ENCODE data around the gene IL17RC.

IL17RC gene

DNA sequence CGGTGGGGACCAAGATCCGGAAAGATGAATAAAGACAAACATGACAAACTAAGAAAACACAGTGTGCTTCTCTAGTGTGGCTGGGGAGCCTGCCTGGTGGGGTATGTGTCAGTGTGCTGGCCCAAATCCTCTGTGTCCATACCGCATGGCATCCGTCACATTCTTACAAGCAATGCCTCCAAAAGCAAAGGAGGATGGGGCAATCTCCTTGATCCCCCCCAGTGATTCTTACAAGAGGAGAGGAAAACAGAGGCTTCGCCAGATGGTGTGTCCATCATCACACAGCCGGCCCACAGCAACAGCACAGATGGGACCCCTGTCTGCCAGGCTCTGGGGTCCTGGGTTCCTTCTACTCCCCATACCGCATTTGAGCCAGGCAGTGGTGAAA, 558 bp upstream of the IL17RC start:
- no peak for TF ChIP-seq EZH2 (IDR thresholded peaks at IDR 0.05; ENCODE audit: borderline replicate concordance, low read depth, low read length, severe bottlenecking)
- TF ChIP-seq, protein P1, sequence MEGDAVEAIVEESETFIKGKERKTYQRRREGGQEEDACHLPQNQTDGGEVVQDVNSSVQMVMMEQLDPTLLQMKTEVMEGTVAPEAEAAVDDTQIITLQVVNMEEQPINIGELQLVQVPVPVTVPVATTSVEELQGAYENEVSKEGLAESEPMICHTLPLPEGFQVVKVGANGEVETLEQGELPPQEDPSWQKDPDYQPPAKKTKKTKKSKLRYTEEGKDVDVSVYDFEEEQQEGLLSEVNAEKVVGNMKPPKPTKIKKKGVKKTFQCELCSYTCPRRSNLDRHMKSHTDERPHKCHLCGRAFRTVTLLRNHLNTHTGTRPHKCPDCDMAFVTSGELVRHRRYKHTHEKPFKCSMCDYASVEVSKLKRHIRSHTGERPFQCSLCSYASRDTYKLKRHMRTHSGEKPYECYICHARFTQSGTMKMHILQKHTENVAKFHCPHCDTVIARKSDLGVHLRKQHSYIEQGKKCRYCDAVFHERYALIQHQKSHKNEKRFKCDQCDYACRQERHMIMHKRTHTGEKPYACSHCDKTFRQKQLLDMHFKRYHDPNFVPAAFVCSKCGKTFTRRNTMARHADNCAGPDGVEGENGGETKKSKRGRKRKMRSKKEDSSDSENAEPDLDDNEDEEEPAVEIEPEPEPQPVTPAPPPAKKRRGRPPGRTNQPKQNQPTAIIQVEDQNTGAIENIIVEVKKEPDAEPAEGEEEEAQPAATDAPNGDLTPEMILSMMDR (IDR thresholded peaks at IDR 0.05; ENCODE audit: borderline replicate concordance, extremely low read depth, low read length, poor library complexity, severe bottlenecking) = no peak
- peaks cover 6% of the 10 kb centered on the region for H3K27me3 ChIP-seq (ENCODE audit: insufficient read depth, low read length, poor library complexity)
- H3K4me3 ChIP-seq (ENCODE audit: low read depth in 1 of 2, low read length in 2 of 2) = peak overlapping the region in 1 of 2 experiments; percentile 50; a peak in 2 of 4 replicates
- no peaks in the 10 kb centered on the region for H3K9me3 ChIP-seq (ENCODE audit: insufficient read depth, low read length, severe bottlenecking)
- H4K20me1 ChIP-seq (ENCODE audit: insufficient read depth, low read length) = no peaks in the 10 kb centered on the region
- no peaks in the 10 kb centered on the region for H3K36me3 ChIP-seq (ENCODE audit: insufficient read depth, low read length)
- peak overlapping the region; percentile 43; the same call in 1 of the 2 replicates for H3K9ac ChIP-seq (ENCODE audit: low read depth, low read length)
- H2AFZ ChIP-seq (ENCODE audit: low read depth, low read length) = peak overlapping the region; percentile 66
- H3K4me1 ChIP-seq (ENCODE audit: insufficient read depth, low read length) = peaks cover 21% of the 10 kb centered on the region
- DNase-seq (no peak), ATAC-seq (ENCODE audit: insufficient read depth, low read depth) (peak; percentile 4; the same call in 1 of the 3 replicates)
- no peak overlapping the region for H3K27ac ChIP-seq (ENCODE audit: low read length)
- peak overlapping the region; percentile 62 for H3K4me2 ChIP-seq (ENCODE audit: insufficient read depth, low read length)
- no peaks in the 10 kb centered on the region for H3K79me2 ChIP-seq (ENCODE audit: insufficient read depth, low read length)

DNA sequence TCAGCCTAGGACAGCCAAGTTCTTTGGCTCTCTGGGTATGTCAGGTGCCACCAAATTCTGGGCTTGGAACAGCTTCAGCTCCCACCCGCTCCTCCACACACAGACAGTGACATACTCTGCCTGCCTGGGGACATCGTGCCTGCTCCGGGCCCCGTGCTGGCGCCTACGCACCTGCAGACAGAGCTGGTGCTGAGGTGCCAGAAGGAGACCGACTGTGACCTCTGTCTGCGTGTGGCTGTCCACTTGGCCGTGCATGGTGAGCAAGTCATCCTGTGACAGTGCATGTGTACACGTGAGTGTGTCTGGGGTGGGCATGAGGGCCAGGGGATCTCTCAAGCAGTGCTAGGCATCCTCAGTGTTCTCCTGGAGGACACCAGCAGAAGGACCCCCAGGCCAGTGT, 922 bp downstream of the IL17RC start:
- H3K27me3 ChIP-seq (ENCODE audit: insufficient read depth, low read length, poor library complexity) = peaks cover 6% of the 10 kb centered on the region
- H3K4me3 ChIP-seq (ENCODE audit: low read depth in 1 of 2, low read length in 2 of 2) = no peak overlapping the region
- H2AFZ ChIP-seq (ENCODE audit: low read depth, low read length) = no peak overlapping the region
- H3K4me2 ChIP-seq (ENCODE audit: insufficient read depth, low read length) = no peak overlapping the region
- DNase-seq (no peak), ATAC-seq (ENCODE audit: insufficient read depth, low read depth) (no peak)
- H3K36me3 ChIP-seq (ENCODE audit: insufficient read depth, low read length) = no peaks in the 10 kb centered on the region
- H3K27ac ChIP-seq (ENCODE audit: low read length) = no peak overlapping the region
- TF ChIP-seq, protein P1 (IDR thresholded peaks at IDR 0.05; ENCODE audit: borderline replicate concordance, extremely low read depth, low read length, poor library complexity, severe bottlenecking) = no peak
- TF ChIP-seq EZH2 (IDR thresholded peaks at IDR 0.05; ENCODE audit: borderline replicate concordance, low read depth, low read length, severe bottlenecking) = no peak
- H4K20me1 ChIP-seq (ENCODE audit: insufficient read depth, low read length) = no peaks in the 10 kb centered on the region
- peaks cover 21% of the 10 kb centered on the region for H3K4me1 ChIP-seq (ENCODE audit: insufficient read depth, low read length)
- H3K9me3 ChIP-seq (ENCODE audit: insufficient read depth, low read length, severe bottlenecking) = no peaks in the 10 kb centered on the region
- no peaks in the 10 kb centered on the region for H3K79me2 ChIP-seq (ENCODE audit: insufficient read depth, low read length)
- peak overlapping the region; percentile 43; the same call in 1 of the 2 replicates for H3K9ac ChIP-seq (ENCODE audit: low read depth, low read length)

DNA sequence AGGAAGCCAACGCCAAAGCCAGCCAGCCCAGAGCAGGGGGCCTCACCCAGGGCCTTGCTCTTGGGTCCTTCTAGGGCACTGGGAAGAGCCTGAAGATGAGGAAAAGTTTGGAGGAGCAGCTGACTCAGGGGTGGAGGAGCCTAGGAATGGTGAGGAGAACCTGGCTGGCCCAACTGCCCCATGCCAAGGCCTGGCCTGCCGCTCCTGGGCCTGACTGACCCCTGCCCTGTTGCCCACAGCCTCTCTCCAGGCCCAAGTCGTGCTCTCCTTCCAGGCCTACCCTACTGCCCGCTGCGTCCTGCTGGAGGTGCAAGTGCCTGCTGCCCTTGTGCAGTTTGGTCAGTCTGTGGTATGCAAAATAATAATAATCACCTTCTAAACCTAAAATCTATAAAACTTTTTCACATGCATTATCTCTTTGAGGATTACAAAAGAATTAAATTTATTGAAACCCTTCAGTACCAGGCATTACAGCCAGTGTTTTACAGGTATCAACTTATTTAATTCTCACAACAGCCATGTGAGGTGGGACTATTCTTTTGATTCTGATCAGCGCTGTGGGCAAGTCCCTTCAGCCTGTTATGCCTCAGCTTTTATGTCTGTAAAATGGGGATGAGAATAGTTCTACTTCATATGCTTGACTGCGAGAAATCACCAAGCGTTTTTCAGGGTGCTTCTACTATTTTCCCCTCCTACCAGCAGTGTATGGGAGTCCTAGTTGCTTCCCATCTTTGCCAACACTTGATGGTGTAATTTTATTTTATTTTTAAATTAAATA, 1.6 kb downstream of the IL17RC start:
- Histone ChIP-seq H3K4me1 (ENCODE audit: insufficient read depth, low read length) (peaks cover 21% of the 10 kb centered on the region), H3K4me2 (ENCODE audit: insufficient read depth, low read length) (no peak overlapping the region), H3K27ac (ENCODE audit: low read length) (no peak overlapping the region), H2AFZ (ENCODE audit: low read depth, low read length) (no peak overlapping the region), H3K36me3 (ENCODE audit: insufficient read depth, low read length) (no peaks in the 10 kb centered on the region), H3K9me3 (ENCODE audit: insufficient read depth, low read length, severe bottlenecking) (no peaks in the 10 kb centered on the region), H3K9ac (ENCODE audit: low read depth, low read length) (no peak overlapping the region), H3K4me3 (ENCODE audit: low read depth in 1 of 2, low read length in 2 of 2) (no peak overlapping the region), H3K27me3 (ENCODE audit: insufficient read depth, low read length, poor library complexity) (peaks cover 6% of the 10 kb centered on the region), H4K20me1 (ENCODE audit: insufficient read depth, low read length) (no peaks in the 10 kb centered on the region), H3K79me2 (ENCODE audit: insufficient read depth, low read length) (no peaks in the 10 kb centered on the region)
- no peak for ATAC-seq (ENCODE audit: insufficient read depth, low read depth)
- no peak for TF ChIP-seq EZH2 (IDR thresholded peaks at IDR 0.05; ENCODE audit: borderline replicate concordance, low read depth, low read length, severe bottlenecking)
- TF ChIP-seq, protein P1 (IDR thresholded peaks at IDR 0.05; ENCODE audit: borderline replicate concordance, extremely low read depth, low read length, poor library complexity, severe bottlenecking) = no peak
- DNase-seq = no peak
